IMR-90 (cell line): ENCODE results near the gene S100A16. TPM values are rescaled to one million over a fixed set of nuclear protein-coding genes. Genes with fewer than 3 reads are reported as not detected.

Experiments
- ATAC-seq: fragments of 200-7000 bp; cut with Tn5 transposase; 2 replicates; pipeline ENCODE4 v1.9.1; 2020; ENCODE audit warnings: low read depth, mild to moderate bottlenecking, moderate library complexity
- BruUV-seq: library from RNA; stranded (reverse); fragments of 400-500 nt; replicated peaks from 2 replicates; lab custom pipeline; 2021; lab: Mats Ljungman, UMichigan
- CTCF ChIA-PET: fragments of 300-600 bp; formaldehyde crosslinking; extraction: SDS; loops from one replicate; lab custom pipeline; 2021; ENCODE audit warnings: antibody characterized with exemption; lab: Yijun Ruan, JAX
- POLR2A ChIA-PET: fragments of 300-600 bp; sonication (Branson Sonifier 250); formaldehyde crosslinking; loops from one replicate; lab custom pipeline; 2022; ENCODE audit warnings: antibody characterized with exemption; ENCODE audit not compliant: unreplicated experiment; lab: Charles Lee
- DNase-seq: peaks from one replicate; pipeline ENCODE4 v3.0.0; 2013
- H2AFZ ChIP-seq: replicated peaks from 2 replicates; pipeline ENCODE3; 2013; ENCODE audit warnings: low read length, mild to moderate bottlenecking; ENCODE audit not compliant: poor library complexity
- H2AK5ac ChIP-seq: 2 replicates; pipeline ENCODE4 v1.6.1; 2013; ENCODE audit warnings: low read depth, low read length, inconsistent platforms
- H2AK9ac ChIP-seq: replicated peaks from 2 replicates; pipeline ENCODE3; 2013; ENCODE audit warnings: mild to moderate bottlenecking, low read depth, low read length, moderate library complexity; ENCODE audit not compliant: poor library complexity
- H2BK120ac ChIP-seq: 2 replicates; pipeline ENCODE4 v1.6.1; 2013; ENCODE audit warnings: low read depth, low read length, inconsistent platforms
- H2BK15ac ChIP-seq: 3 replicates; pipeline ENCODE4 v1.6.1; 2013; ENCODE audit warnings: low read depth, low read length, inconsistent platforms
- H2BK20ac ChIP-seq: 2 replicates; pipeline ENCODE4 v1.6.1; 2013; ENCODE audit warnings: low read depth, mild to moderate bottlenecking, inconsistent platforms, low read length, moderate library complexity
- H2BK5ac ChIP-seq: 2 replicates; pipeline ENCODE4 v1.6.1; 2013; ENCODE audit warnings: mild to moderate bottlenecking, low read depth, low read length, inconsistent platforms; ENCODE audit not compliant: poor library complexity, severe bottlenecking
- H3K14ac ChIP-seq: replicated peaks from 2 replicates; pipeline ENCODE4 v1.6.1; 2013; ENCODE audit warnings: low read depth, low read length, inconsistent platforms
- H3K18ac ChIP-seq: 2 replicates; pipeline ENCODE4 v1.6.1; 2013; ENCODE audit warnings: low read depth, low read length, control low read depth
- H3K23ac ChIP-seq: 2 replicates; pipeline ENCODE4 v1.6.1; 2013; ENCODE audit warnings: low read depth, low read length, inconsistent platforms
- H3K27ac ChIP-seq: 2 replicates; pipeline ENCODE4 v1.5.1; 2013; ENCODE audit warnings: mild to moderate bottlenecking, control low read depth, low read length; ENCODE audit not compliant: insufficient read depth
- H3K27me3 ChIP-seq: 2 replicates; pipeline ENCODE4 v1.6.1; 2013; ENCODE audit warnings: low read length; ENCODE audit not compliant: control insufficient read depth, insufficient read depth
- H3K36me3 ChIP-seq: 2 replicates; pipeline ENCODE4 v1.6.1; 2013; ENCODE audit warnings: low read length, mixed read lengths; ENCODE audit not compliant: control insufficient read depth, insufficient read depth
- H3K4ac ChIP-seq: 2 replicates; pipeline ENCODE4 v1.6.1; 2013; ENCODE audit warnings: low read depth, low read length, inconsistent platforms
- H3K4me1 ChIP-seq: 2 replicates; pipeline ENCODE4 v1.6.1; 2013; ENCODE audit warnings: low read length, mixed read lengths; ENCODE audit not compliant: control insufficient read depth, insufficient read depth
- H3K4me2 ChIP-seq: 2 replicates; pipeline ENCODE4 v1.6.1; 2013; ENCODE audit warnings: low read depth, mild to moderate bottlenecking, control low read depth, low read length, moderate library complexity
- H3K4me3 ChIP-seq: 2 replicates; pipeline ENCODE4 v1.5.1; 2013; ENCODE audit warnings: low read depth, mild to moderate bottlenecking, control low read depth, low read length, moderate library complexity; ENCODE audit not compliant: insufficient read depth
- H3K56ac ChIP-seq: 2 replicates; pipeline ENCODE4 v1.6.1; 2013; ENCODE audit warnings: low read length, inconsistent platforms; ENCODE audit not compliant: insufficient read depth; ENCODE audit errors: extremely low read depth
- H3K79me1 ChIP-seq, 2 experiments: 2 replicates each; pipeline ENCODE4 v1.6.1; 2013; ENCODE audit warnings: low read length in 2 of 2, inconsistent platforms in 1 of 2, low read depth in 1 of 2
- H3K9ac ChIP-seq: 2 replicates; pipeline ENCODE4 v1.6.1; 2013; ENCODE audit warnings: low read depth, low read length, control low read depth
- H3K9me1 ChIP-seq: 2 replicates; pipeline ENCODE4 v1.6.1; 2013; ENCODE audit warnings: low read length, inconsistent platforms; ENCODE audit not compliant: insufficient read depth
- H3K9me3 ChIP-seq: 2 replicates; pipeline ENCODE4 v1.6.1; 2013; ENCODE audit warnings: low read length; ENCODE audit not compliant: control insufficient read depth, insufficient read depth
- H4K20me1 ChIP-seq: 2 replicates; pipeline ENCODE4 v1.6.1; 2013; ENCODE audit warnings: low read length, inconsistent platforms; ENCODE audit not compliant: insufficient read depth
- H4K5ac ChIP-seq: 2 replicates; pipeline ENCODE4 v1.6.1; 2013; ENCODE audit warnings: mild to moderate bottlenecking, low read depth, low read length, control low read depth
- H4K8ac ChIP-seq, 2 experiments: 2 replicates each; pipeline ENCODE4 v1.6.1; 2013; ENCODE audit warnings: low read depth in 2 of 2, low read length in 2 of 2, control low read depth in 1 of 2, inconsistent platforms in 1 of 2
- H4K91ac ChIP-seq: 2 replicates; pipeline ENCODE4 v1.6.1; 2013; ENCODE audit warnings: low read depth, low read length, inconsistent platforms; ENCODE audit not compliant: insufficient read depth
- BHLHE40 ChIP-seq: fragments of 150-350 bp; IDR thresholded peaks from 2 replicates; pipeline ENCODE4 v1.6.1; 2016; ENCODE audit warnings: mild to moderate bottlenecking, low read depth, low read length
- CEBPB ChIP-seq: IDR thresholded peaks from 2 replicates; pipeline ENCODE4 v1.6.1; 2012; ENCODE audit warnings: low read depth, low read length, improper control_type of control experiment
- CHD1 ChIP-seq: IDR thresholded peaks from 2 replicates; pipeline ENCODE4 v1.6.1; 2012; ENCODE audit warnings: low read depth, low read length, improper control_type of control experiment
- ELK1 ChIP-seq: fragments of 150-350 bp; IDR thresholded peaks from 2 replicates; pipeline ENCODE4 v1.6.1; 2016; ENCODE audit warnings: low read depth, mild to moderate bottlenecking, low read length, moderate library complexity, borderline replicate concordance
- FOS ChIP-seq: fragments of 150-350 bp; IDR thresholded peaks from 2 replicates; pipeline ENCODE4 v1.6.1; 2016; ENCODE audit warnings: low read depth, low read length
- MAFK ChIP-seq: IDR thresholded peaks from 2 replicates; pipeline ENCODE4 v1.6.1; 2012; ENCODE audit warnings: low read depth, low read length, improper control_type of control experiment
- MAZ ChIP-seq: IDR thresholded peaks from 2 replicates; pipeline ENCODE4 v1.6.1; 2012; ENCODE audit warnings: low read depth, mild to moderate bottlenecking, low read length, improper control_type of control experiment, moderate library complexity, borderline replicate concordance
- MXI1 ChIP-seq: IDR thresholded peaks from 2 replicates; pipeline ENCODE4 v1.6.1; 2012; ENCODE audit warnings: low read depth, mild to moderate bottlenecking, low read length, moderate library complexity, borderline replicate concordance
- NFE2L2 ChIP-seq: fragments of 150-350 bp; IDR thresholded peaks from 2 replicates; pipeline ENCODE4 v1.6.1; 2016; ENCODE audit warnings: low read depth, mild to moderate bottlenecking, low read length
- POLR2A ChIP-seq: IDR thresholded peaks from 2 replicates; pipeline ENCODE4 v1.6.1; 2012; ENCODE audit warnings: mild to moderate bottlenecking, low read depth, low read length
- RAD21 ChIP-seq: IDR thresholded peaks from 2 replicates; pipeline ENCODE4 v1.6.1; 2012; ENCODE audit warnings: low read length, improper control_type of control experiment
- RCOR1 ChIP-seq: IDR thresholded peaks from 2 replicates; pipeline ENCODE4 v1.6.1; 2012; ENCODE audit warnings: mild to moderate bottlenecking, low read length, improper control_type of control experiment; ENCODE audit not compliant: insufficient replicate concordance
- RFX5 ChIP-seq: IDR thresholded peaks from 2 replicates; pipeline ENCODE4 v1.8.0; 2012; ENCODE audit warnings: low read depth, mild to moderate bottlenecking, low read length, moderate library complexity
- SMC3 ChIP-seq: fragments of 150-350 bp; IDR thresholded peaks from 2 replicates; pipeline ENCODE4 v1.6.1; 2016; ENCODE audit warnings: low read depth, mild to moderate bottlenecking, antibody characterized with exemption, low read length, moderate library complexity
- WGBS, 2 experiments: methylation state at CpG; one replicate each; pipeline versions ENCODE4 v1.1.5 to v1.1.7; 2013; ENCODE audit warnings: missing lambda C conversion rate in 2 of 2; ENCODE audit not compliant: insufficient read length in 1 of 2; ENCODE audit errors: extremely low coverage in 2 of 2; 5-methylcytosine and 5-hydroxymethylcytosine counted together
- dilution Hi-C: fragments of 300-500 bp; cut with HindIII; formaldehyde crosslinking; loops from one replicate; pipeline ENCODE4 v1.14.3; 2018; ENCODE audit warnings: low sequenced_read_pairs; ENCODE audit not compliant: unreplicated experiment
- in situ Hi-C: fragments of 300-500 bp; cut with MboI; formaldehyde crosslinking; loops from 3 replicates; pipeline ENCODE4 v1.14.3; 2019; ENCODE audit warnings: low sequenced_read_pairs, inconsistent platforms, mixed read lengths
- intact Hi-C: fragments of 100-400 bp; cut with micrococcal nuclease; formaldehyde crosslinking; loops from 2 replicates; pipeline ENCODE4 v1.10.0; 2022
- polyA plus RNA-seq, 3 experiments: library from polyadenylated mRNA; depleted of rRNA; stranded (reverse); fragments of >200 nt; gene quantifications; 2 replicates each; pipeline ENCODE4 v1.2.3, GENCODE V29; 2012; ENCODE audit warnings: low replicate concordance in 1 of 3
- total RNA-seq: library from RNA; depleted of rRNA; stranded (reverse); fragments of >200 nt; gene quantifications from 2 replicates; pipeline ENCODE4 v1.2.3, GENCODE V29; 2012
- TF ChIP-seq, protein P1 (sequence below): conservative IDR thresholded peaks from 2 replicates; pipeline ENCODE4 v1.5.1; 2012; ENCODE audit warnings: mild to moderate bottlenecking, low read depth, low read length, improper control_type of control experiment

S100A16 gene
- total and polyA plus RNA-seq, 2 of the 4 experiments (the other 2 are of a cell fraction), result 201 to 515 TPM

- Histone ChIP-seq H2AK9ac (no peak overlapping the region), H3K4ac (no peak overlapping the region), H2AFZ (peak overlapping the region; percentile 62), H3K9me3 (no peaks in the 10 kb centered on the region), H3K4me3 (no peak overlapping the region), H4K5ac (no peak overlapping the region), H3K79me1 (peaks cover 0 to 18% of the 10 kb centered on the region in 2 experiments; a peak in 3 of 4 replicates), H3K56ac (no peak overlapping the region), H2BK15ac (no peak overlapping the region), H4K20me1 (no peaks in the 10 kb centered on the region), H3K4me2 (no peak overlapping the region), H3K36me3 (peaks cover 17% of the 10 kb centered on the region), H3K9ac (no peak overlapping the region), H3K18ac (no peak overlapping the region), H3K9me1 (peaks cover 10% of the 10 kb centered on the region), H3K27me3 (no peaks in the 10 kb centered on the region), H3K27ac (no peak overlapping the region), H4K91ac (no peak overlapping the region), H2BK20ac (no peak overlapping the region), H3K14ac (no peak overlapping the region), H2BK5ac (no peak overlapping the region), H2AK5ac (no peak overlapping the region), H4K8ac (no peak overlapping the region), H2BK120ac (no peak overlapping the region), H3K23ac (no peak overlapping the region), H3K4me1 (peaks cover 7% of the 10 kb centered on the region)
- intact Hi-C loops (no loop called here), in situ Hi-C loops (loop anchor here (10.0 kb wide), 1 partner anchor 134 kb away; no protein-coding TSS in a partner anchor), dilution Hi-C loops (no loop called here)
- 40% methylated on average over 1 of the region's 3 CpGs; no CpG with 5 or more reads in 1 of the 2 experiments for WGBS, 2 experiments
- no TSS peak for BruUV-seq
- ChIA-PET POLR2A (no interaction called here), CTCF (interaction anchor here (0.8 kb wide), 1 partner anchor 81 kb away, joined by 3 read pairs; no protein-coding TSS in a partner anchor)
- ATAC-seq (no peak), DNase-seq (no peak)
- TF ChIP-seq CEBPB, result no peak
- TF ChIP-seq ELK1, result no peak
- no peak for TF ChIP-seq FOS
- TF ChIP-seq RAD21, result no peak
- TF ChIP-seq MXI1, result no peak
- no peak for TF ChIP-seq NFE2L2
- TF ChIP-seq MAFK, result no peak
- TF ChIP-seq, protein P1, sequence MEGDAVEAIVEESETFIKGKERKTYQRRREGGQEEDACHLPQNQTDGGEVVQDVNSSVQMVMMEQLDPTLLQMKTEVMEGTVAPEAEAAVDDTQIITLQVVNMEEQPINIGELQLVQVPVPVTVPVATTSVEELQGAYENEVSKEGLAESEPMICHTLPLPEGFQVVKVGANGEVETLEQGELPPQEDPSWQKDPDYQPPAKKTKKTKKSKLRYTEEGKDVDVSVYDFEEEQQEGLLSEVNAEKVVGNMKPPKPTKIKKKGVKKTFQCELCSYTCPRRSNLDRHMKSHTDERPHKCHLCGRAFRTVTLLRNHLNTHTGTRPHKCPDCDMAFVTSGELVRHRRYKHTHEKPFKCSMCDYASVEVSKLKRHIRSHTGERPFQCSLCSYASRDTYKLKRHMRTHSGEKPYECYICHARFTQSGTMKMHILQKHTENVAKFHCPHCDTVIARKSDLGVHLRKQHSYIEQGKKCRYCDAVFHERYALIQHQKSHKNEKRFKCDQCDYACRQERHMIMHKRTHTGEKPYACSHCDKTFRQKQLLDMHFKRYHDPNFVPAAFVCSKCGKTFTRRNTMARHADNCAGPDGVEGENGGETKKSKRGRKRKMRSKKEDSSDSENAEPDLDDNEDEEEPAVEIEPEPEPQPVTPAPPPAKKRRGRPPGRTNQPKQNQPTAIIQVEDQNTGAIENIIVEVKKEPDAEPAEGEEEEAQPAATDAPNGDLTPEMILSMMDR, result no peak
- TF ChIP-seq MAZ, result no peak
- TF ChIP-seq BHLHE40, result no peak
- no peak for TF ChIP-seq RFX5
- TF ChIP-seq POLR2A, result no peak
- TF ChIP-seq SMC3, result no peak
- no peak for TF ChIP-seq CHD1
- no peak for TF ChIP-seq RCOR1
These were observed 36.4 kb upstream of the S100A16 start for GRCh38 chr1:153649137-153649862.
